Hepatocyte (in vitro differentiated cells): ENCODE data around the gene RELL1. TPM values are rescaled to one million over a fixed set of nuclear protein-coding genes. Genes with fewer than 3 reads are reported as not detected.

Experiments
- DNase-seq: peaks from one replicate; pipeline ENCODE4 v3.0.0-alpha.2; 2016; ENCODE audit warnings: low spot score
- H2AFZ ChIP-seq: fragments of 200-600 bp; sonication (generic); 2 replicates; pipeline ENCODE4 v1.6.0; 2016; ENCODE audit warnings: antibody characterized with exemption, mild to moderate bottlenecking
- H3K27ac ChIP-seq: fragments of 200-600 bp; sonication (generic); 2 replicates; pipeline ENCODE4 v1.5.1; 2016; ENCODE audit warnings: mild to moderate bottlenecking
- H3K27me3 ChIP-seq: fragments of 200-600 bp; sonication (generic); 2 replicates; pipeline ENCODE4 v1.6.1; 2016
- H3K36me3 ChIP-seq: fragments of 200-600 bp; sonication (generic); replicated peaks from 2 replicates; pipeline ENCODE4 v1.5.1; 2016; ENCODE audit warnings: low read depth; ENCODE audit not compliant: insufficient read depth
- H3K4me1 ChIP-seq: fragments of 200-600 bp; sonication (generic); 2 replicates; pipeline ENCODE4 v1.5.1; 2016; ENCODE audit warnings: mild to moderate bottlenecking, moderate library complexity; ENCODE audit not compliant: insufficient read depth
- H3K4me2 ChIP-seq: fragments of 200-600 bp; sonication (generic); 2 replicates; pipeline ENCODE4 v1.6.0; 2016
- H3K4me3 ChIP-seq: fragments of 200-600 bp; sonication (generic); 2 replicates; pipeline ENCODE4 v1.5.1; 2016; ENCODE audit warnings: mild to moderate bottlenecking
- H3K79me2 ChIP-seq: fragments of 200-600 bp; sonication (generic); 2 replicates; pipeline ENCODE4 v1.6.0; 2017; ENCODE audit warnings: mild to moderate bottlenecking
- H3K9me2 ChIP-seq: fragments of 200-600 bp; sonication (generic); replicated peaks from 2 replicates; pipeline ENCODE4 v1.6.0; 2017; ENCODE audit warnings: mild to moderate bottlenecking; ENCODE audit not compliant: insufficient read depth
- H3K9me3 ChIP-seq: fragments of 200-600 bp; sonication (generic); 2 replicates; pipeline ENCODE4 v1.5.1; 2016; ENCODE audit warnings: low read depth, mild to moderate bottlenecking
- H4K20me1 ChIP-seq: fragments of 200-600 bp; sonication (generic); 2 replicates; pipeline ENCODE4 v1.6.0; 2016; ENCODE audit warnings: mild to moderate bottlenecking; ENCODE audit not compliant: insufficient read depth, poor library complexity, severe bottlenecking
- EZH2 ChIP-seq: fragments of 200-600 bp; sonication (generic); IDR thresholded peaks from 2 replicates; pipeline ENCODE4 v1.6.1; 2016; ENCODE audit warnings: antibody characterized with exemption, mild to moderate bottlenecking, borderline replicate concordance
- EZH2phosphoT487 ChIP-seq: fragments of 200-600 bp; sonication (generic); IDR thresholded peaks from one replicate; pipeline ENCODE4 v1.6.1; 2018; ENCODE audit warnings: antibody characterized with exemption, mild to moderate bottlenecking, low read depth, moderate library complexity; ENCODE audit not compliant: unreplicated experiment, severe bottlenecking
- WGBS: methylation state at CpG from one replicate; pipeline ENCODE4 v1.1.6; 2016; ENCODE audit warnings: low lambda C conversion rate; ENCODE audit errors: missing lambda C conversion rate; 5-methylcytosine and 5-hydroxymethylcytosine counted together
- polyA plus RNA-seq: library from polyadenylated mRNA; unstranded; fragments of >200 nt; fragmentation: Nextera tagmentation; extraction: Ambion mirVana; gene quantifications from 2 replicates; pipeline ENCODE4 v1.2.1, GENCODE V29; 2016
- total RNA-seq: library from RNA; depleted of rRNA; stranded (reverse); fragments of >200 nt; gene quantifications from 2 replicates; pipeline ENCODE4 v1.2.3, GENCODE V29; 2014
- TF ChIP-seq, protein P1 (sequence below): fragments of 200-600 bp; sonication (generic); IDR thresholded peaks from 2 replicates; pipeline ENCODE4 v1.5.1; 2016; ENCODE audit warnings: antibody characterized with exemption, mild to moderate bottlenecking; ENCODE audit not compliant: poor library complexity

The RELL1 gene
- total and polyA plus RNA-seq, 2 experiments from 2014 or later: 5.5 to 39.8 TPM

- no peaks in the 10 kb centered on the region for H3K9me3 ChIP-seq
- no peaks in the 10 kb centered on the region for H3K36me3 ChIP-seq
- H3K27me3 ChIP-seq: no peaks in the 10 kb centered on the region
- H3K79me2 ChIP-seq: no peaks in the 10 kb centered on the region
- no peak overlapping the region for H2AFZ ChIP-seq
- TF ChIP-seq EZH2 (no peak), EZH2phosphoT487 (no peak)
- TF ChIP-seq, protein P1, sequence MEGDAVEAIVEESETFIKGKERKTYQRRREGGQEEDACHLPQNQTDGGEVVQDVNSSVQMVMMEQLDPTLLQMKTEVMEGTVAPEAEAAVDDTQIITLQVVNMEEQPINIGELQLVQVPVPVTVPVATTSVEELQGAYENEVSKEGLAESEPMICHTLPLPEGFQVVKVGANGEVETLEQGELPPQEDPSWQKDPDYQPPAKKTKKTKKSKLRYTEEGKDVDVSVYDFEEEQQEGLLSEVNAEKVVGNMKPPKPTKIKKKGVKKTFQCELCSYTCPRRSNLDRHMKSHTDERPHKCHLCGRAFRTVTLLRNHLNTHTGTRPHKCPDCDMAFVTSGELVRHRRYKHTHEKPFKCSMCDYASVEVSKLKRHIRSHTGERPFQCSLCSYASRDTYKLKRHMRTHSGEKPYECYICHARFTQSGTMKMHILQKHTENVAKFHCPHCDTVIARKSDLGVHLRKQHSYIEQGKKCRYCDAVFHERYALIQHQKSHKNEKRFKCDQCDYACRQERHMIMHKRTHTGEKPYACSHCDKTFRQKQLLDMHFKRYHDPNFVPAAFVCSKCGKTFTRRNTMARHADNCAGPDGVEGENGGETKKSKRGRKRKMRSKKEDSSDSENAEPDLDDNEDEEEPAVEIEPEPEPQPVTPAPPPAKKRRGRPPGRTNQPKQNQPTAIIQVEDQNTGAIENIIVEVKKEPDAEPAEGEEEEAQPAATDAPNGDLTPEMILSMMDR: no peak
- H3K9me2 ChIP-seq: no peaks in the 10 kb centered on the region
- H3K4me2 ChIP-seq: no peak overlapping the region
- H4K20me1 ChIP-seq: no peaks in the 10 kb centered on the region
- no peak for DNase-seq
- no peak overlapping the region for H3K4me3 ChIP-seq
- no peaks in the 10 kb centered on the region for H3K4me1 ChIP-seq
- no peak overlapping the region for H3K27ac ChIP-seq
These were observed 76.5 kb downstream of the RELL1 start for GRCh38 chr4:37609626-37610025.

GRCh38 chr4:37607018-37607417, 79.2 kb downstream of the RELL1 start:
- Histone ChIP-seq H3K4me3 (no peak overlapping the region), H2AFZ (no peak overlapping the region), H3K27me3 (no peaks in the 10 kb centered on the region), H3K36me3 (no peaks in the 10 kb centered on the region), H3K4me2 (no peak overlapping the region), H4K20me1 (no peaks in the 10 kb centered on the region), H3K9me3 (no peaks in the 10 kb centered on the region), H3K79me2 (no peaks in the 10 kb centered on the region), H3K9me2 (no peaks in the 10 kb centered on the region), H3K27ac (no peak overlapping the region), H3K4me1 (peaks cover 4% of the 10 kb centered on the region)
- DNase-seq: no peak
- TF ChIP-seq, protein P1: no peak
- TF ChIP-seq EZH2 (no peak), EZH2phosphoT487 (no peak)
- WGBS: 75% methylated on average over 5 of the region's 5 CpGs

- Histone ChIP-seq H3K27ac (no peak overlapping the region), H3K9me2 (no peaks in the 10 kb centered on the region), H3K36me3 (no peaks in the 10 kb centered on the region), H2AFZ (no peak overlapping the region), H3K4me2 (no peak overlapping the region), H3K4me3 (no peak overlapping the region), H3K9me3 (no peaks in the 10 kb centered on the region), H4K20me1 (no peaks in the 10 kb centered on the region), H3K27me3 (no peaks in the 10 kb centered on the region), H3K79me2 (no peaks in the 10 kb centered on the region), H3K4me1 (peaks cover 4% of the 10 kb centered on the region)
- no peak for TF ChIP-seq EZH2
- no peak for TF ChIP-seq EZH2phosphoT487
- TF ChIP-seq, protein P1: no peak
- DNase-seq: no peak
These were observed 80.2 kb downstream of the RELL1 start for GRCh38 chr4:37605843-37606565.
